MM.1S (cell line): ENCODE data around the gene ADO.

Experiments
- DNase-seq: peaks from one replicate; pipeline ENCODE4 v3.0.0-alpha.2; 2015
- H2AFZ ChIP-seq: fragments of 300-600 bp; sonication (generic); 2 replicates; pipeline ENCODE4 v1.6.0; 2016; ENCODE audit warnings: antibody characterized with exemption, low read length
- H3F3A ChIP-seq: fragments of 300-600 bp; sonication (generic); 2 replicates; pipeline ENCODE4 v1.6.1; 2016; ENCODE audit warnings: mild to moderate bottlenecking, antibody characterized with exemption, low read length, moderate library complexity, mixed read lengths; ENCODE audit not compliant: insufficient read depth
- H3K27ac ChIP-seq: fragments of 300-600 bp; sonication (generic); 2 replicates; pipeline ENCODE4 v1.5.1; 2016; ENCODE audit warnings: mild to moderate bottlenecking, low read length
- H3K27me3 ChIP-seq: fragments of 300-600 bp; sonication (generic); replicated peaks from 2 replicates; pipeline ENCODE4 v1.6.0; 2016; ENCODE audit warnings: low read length; ENCODE audit not compliant: insufficient read depth
- H3K36me3 ChIP-seq: fragments of 300-600 bp; sonication (generic); replicated peaks from 2 replicates; pipeline ENCODE4 v1.6.1; 2016; ENCODE audit warnings: mild to moderate bottlenecking, low read length, mixed read lengths; ENCODE audit not compliant: insufficient read depth
- H3K4me1 ChIP-seq: fragments of 300-600 bp; sonication (generic); 2 replicates; pipeline ENCODE4 v1.6.1; 2016; ENCODE audit warnings: low read length, mixed read lengths
- H3K4me2 ChIP-seq: fragments of 300-600 bp; sonication (generic); 2 replicates; pipeline ENCODE4 v1.6.0; 2016; ENCODE audit warnings: low read depth, low read length
- H3K4me3 ChIP-seq: fragments of 300-600 bp; sonication (generic); 2 replicates; pipeline ENCODE4 v1.5.1; 2016; ENCODE audit warnings: low read length, mixed read lengths
- H3K79me2 ChIP-seq: fragments of 300-600 bp; sonication (generic); 2 replicates; pipeline ENCODE4 v1.6.1; 2016; ENCODE audit warnings: mixed run types, low read length, mixed read lengths
- H3K9ac ChIP-seq: fragments of 300-600 bp; sonication (generic); 2 replicates; pipeline ENCODE4 v1.6.1; 2016; ENCODE audit warnings: low read length, mixed read lengths
- H3K9me2 ChIP-seq: fragments of 300-600 bp; sonication (generic); replicated peaks from 2 replicates; pipeline ENCODE4 v1.6.1; 2016; ENCODE audit warnings: mild to moderate bottlenecking, low read length, mixed read lengths; ENCODE audit not compliant: insufficient read depth
- H3K9me3 ChIP-seq: fragments of 300-600 bp; sonication (generic); replicated peaks from 2 replicates; pipeline ENCODE4 v1.6.1; 2016; ENCODE audit warnings: mild to moderate bottlenecking, low read length, mixed read lengths; ENCODE audit not compliant: insufficient read depth
- H4K20me1 ChIP-seq: fragments of 300-600 bp; sonication (generic); 2 replicates; pipeline ENCODE4 v1.6.1; 2016; ENCODE audit warnings: mild to moderate bottlenecking, low read length, moderate library complexity, mixed read lengths; ENCODE audit not compliant: insufficient read depth
- EZH2 ChIP-seq: fragments of 300-600 bp; sonication (generic); optimal IDR thresholded peaks from 2 replicates; pipeline ENCODE3; 2017; ENCODE audit warnings: low read depth, mild to moderate bottlenecking, antibody characterized with exemption, low read length, mixed read lengths
- EZH2phosphoT487 ChIP-seq: fragments of 300-600 bp; sonication (generic); IDR thresholded peaks from 2 replicates; pipeline ENCODE4 v1.6.1; 2018; ENCODE audit warnings: antibody characterized with exemption, low read length
- TF ChIP-seq, protein P1 (sequence below): fragments of 300-600 bp; sonication (generic); IDR thresholded peaks from 2 replicates; pipeline ENCODE4 v1.5.1; 2016; ENCODE audit warnings: antibody characterized with exemption, low read length, mixed read lengths

Gene ADO

DNA sequence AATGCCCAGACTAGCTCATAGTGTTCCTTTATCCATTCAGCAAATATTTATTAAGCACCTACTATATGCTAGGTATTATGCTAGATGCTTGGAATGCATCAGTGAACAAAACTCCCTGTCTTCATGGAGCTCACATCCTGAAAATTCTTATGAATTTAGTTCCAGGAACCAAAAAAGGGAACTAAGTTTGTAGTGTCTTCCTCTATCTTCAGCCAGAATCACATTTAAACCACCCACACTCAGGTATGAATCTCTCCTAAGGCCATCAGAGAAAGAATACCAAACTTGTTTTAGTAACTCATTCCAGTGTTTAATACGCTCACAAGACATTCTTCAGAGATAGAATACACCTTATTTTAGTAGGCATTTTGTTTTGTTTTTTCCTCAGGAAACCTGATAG is 21.8 kb downstream of the ADO start:
- no peak overlapping the region for H2AFZ ChIP-seq
- no peak overlapping the region for H3K9ac ChIP-seq
- no peaks in the 10 kb centered on the region for H3K9me3 ChIP-seq
- H3K27me3 ChIP-seq = no peaks in the 10 kb centered on the region
- no peak overlapping the region for H3K4me2 ChIP-seq
- TF ChIP-seq EZH2 (no peak), EZH2phosphoT487 (no peak)
- TF ChIP-seq, protein P1, sequence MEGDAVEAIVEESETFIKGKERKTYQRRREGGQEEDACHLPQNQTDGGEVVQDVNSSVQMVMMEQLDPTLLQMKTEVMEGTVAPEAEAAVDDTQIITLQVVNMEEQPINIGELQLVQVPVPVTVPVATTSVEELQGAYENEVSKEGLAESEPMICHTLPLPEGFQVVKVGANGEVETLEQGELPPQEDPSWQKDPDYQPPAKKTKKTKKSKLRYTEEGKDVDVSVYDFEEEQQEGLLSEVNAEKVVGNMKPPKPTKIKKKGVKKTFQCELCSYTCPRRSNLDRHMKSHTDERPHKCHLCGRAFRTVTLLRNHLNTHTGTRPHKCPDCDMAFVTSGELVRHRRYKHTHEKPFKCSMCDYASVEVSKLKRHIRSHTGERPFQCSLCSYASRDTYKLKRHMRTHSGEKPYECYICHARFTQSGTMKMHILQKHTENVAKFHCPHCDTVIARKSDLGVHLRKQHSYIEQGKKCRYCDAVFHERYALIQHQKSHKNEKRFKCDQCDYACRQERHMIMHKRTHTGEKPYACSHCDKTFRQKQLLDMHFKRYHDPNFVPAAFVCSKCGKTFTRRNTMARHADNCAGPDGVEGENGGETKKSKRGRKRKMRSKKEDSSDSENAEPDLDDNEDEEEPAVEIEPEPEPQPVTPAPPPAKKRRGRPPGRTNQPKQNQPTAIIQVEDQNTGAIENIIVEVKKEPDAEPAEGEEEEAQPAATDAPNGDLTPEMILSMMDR = no peak
- no peak overlapping the region for H3K4me3 ChIP-seq
- no peak for DNase-seq
- H3K27ac ChIP-seq = no peak overlapping the region
- H3K79me2 ChIP-seq = no peaks in the 10 kb centered on the region
- H3K4me1 ChIP-seq = no peaks in the 10 kb centered on the region
- no peaks in the 10 kb centered on the region for H3K36me3 ChIP-seq
- no peaks in the 10 kb centered on the region for H3K9me2 ChIP-seq
- H3F3A ChIP-seq = no peaks in the 10 kb centered on the region
- H4K20me1 ChIP-seq = no peaks in the 10 kb centered on the region

DNA sequence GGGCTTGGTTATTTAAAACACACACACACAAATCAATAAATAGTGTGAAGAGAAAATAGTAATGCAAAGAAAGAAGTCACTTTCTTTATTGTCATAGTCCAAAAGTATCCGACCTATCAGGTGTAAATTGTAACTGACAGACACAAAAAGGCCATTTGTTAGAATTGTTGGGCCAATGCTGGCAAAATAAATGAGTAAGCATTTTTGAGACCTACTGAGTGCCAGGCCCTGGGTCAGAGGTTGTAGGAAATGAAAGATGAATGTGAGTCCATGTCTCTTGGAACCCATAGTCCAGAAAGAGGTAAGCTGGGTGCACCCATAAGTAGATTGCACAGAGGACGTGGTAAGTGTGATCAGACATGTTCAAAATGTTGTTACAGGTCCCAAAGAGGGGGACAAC is 25.1 kb downstream of the ADO start:
- Histone ChIP-seq H3K4me1 (no peaks in the 10 kb centered on the region), H2AFZ (no peak overlapping the region), H3K79me2 (no peaks in the 10 kb centered on the region), H3K9me2 (no peaks in the 10 kb centered on the region), H3K4me3 (no peak overlapping the region), H3F3A (no peaks in the 10 kb centered on the region), H3K4me2 (no peak overlapping the region), H3K9me3 (no peaks in the 10 kb centered on the region), H3K36me3 (no peaks in the 10 kb centered on the region), H3K27me3 (no peaks in the 10 kb centered on the region), H4K20me1 (no peaks in the 10 kb centered on the region), H3K27ac (no peak overlapping the region), H3K9ac (no peak overlapping the region)
- TF ChIP-seq EZH2 = no peak
- TF ChIP-seq EZH2phosphoT487 = no peak
- TF ChIP-seq, protein P1 = no peak
- DNase-seq = no peak

DNA sequence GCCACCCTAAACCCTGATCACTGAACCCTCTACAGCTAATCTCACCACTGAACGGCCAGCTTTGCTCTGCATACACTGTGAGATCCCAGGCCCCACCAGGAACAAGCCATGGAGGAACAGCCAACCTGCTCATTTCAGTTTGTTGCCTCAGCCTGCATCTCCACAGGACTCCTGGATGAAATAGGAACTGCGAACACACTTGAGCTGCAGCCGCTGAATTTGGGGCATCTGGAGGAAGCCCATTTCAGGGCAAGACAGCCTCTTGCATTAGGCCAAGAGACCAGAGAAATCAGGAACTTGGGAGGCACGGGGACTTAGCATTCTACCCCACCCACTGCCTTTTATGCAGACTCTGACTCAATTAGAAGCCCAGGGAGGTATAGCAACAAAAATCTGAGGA is 26.2 kb downstream of the ADO start:
- H3K4me2 ChIP-seq = no peak overlapping the region
- no peak overlapping the region for H3K4me3 ChIP-seq
- no peaks in the 10 kb centered on the region for H3K9me2 ChIP-seq
- H4K20me1 ChIP-seq = no peaks in the 10 kb centered on the region
- H3K9me3 ChIP-seq = no peaks in the 10 kb centered on the region
- no peaks in the 10 kb centered on the region for H3K79me2 ChIP-seq
- no peaks in the 10 kb centered on the region for H3K36me3 ChIP-seq
- H3K9ac ChIP-seq = no peak overlapping the region
- no peak overlapping the region for H2AFZ ChIP-seq
- no peak overlapping the region for H3K27ac ChIP-seq
- H3K27me3 ChIP-seq = no peaks in the 10 kb centered on the region
- DNase-seq = no peak
- no peaks in the 10 kb centered on the region for H3K4me1 ChIP-seq
- no peaks in the 10 kb centered on the region for H3F3A ChIP-seq
- no peak for TF ChIP-seq EZH2
- no peak for TF ChIP-seq EZH2phosphoT487
- TF ChIP-seq, protein P1 = no peak

DNA sequence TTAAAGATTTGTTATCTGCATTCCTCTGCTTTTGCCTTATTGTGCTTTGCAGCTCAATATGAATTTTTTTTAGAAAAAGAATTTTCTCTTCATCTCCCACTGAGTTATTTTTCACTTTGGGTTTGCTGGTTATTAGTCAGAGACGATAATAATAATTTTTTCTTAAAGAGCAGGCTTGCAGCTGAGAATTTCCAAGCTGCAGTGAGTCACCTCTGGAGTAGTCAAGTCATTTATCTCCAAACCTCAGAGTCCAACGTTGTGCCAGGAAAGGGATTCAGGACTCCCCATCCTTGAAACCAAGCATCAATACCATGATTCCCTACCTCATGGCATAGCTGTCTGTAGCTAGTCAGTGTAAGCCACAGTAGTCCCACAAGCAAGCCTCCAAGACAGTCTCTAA is 26.8 kb downstream of the ADO start:
- Histone ChIP-seq H3K4me3 (no peak overlapping the region), H3K9me2 (no peaks in the 10 kb centered on the region), H3K79me2 (no peaks in the 10 kb centered on the region), H3K36me3 (no peaks in the 10 kb centered on the region), H2AFZ (no peak overlapping the region), H3K9ac (no peak overlapping the region), H4K20me1 (no peaks in the 10 kb centered on the region), H3K27me3 (no peaks in the 10 kb centered on the region), H3K4me2 (no peak overlapping the region), H3K27ac (no peak overlapping the region), H3F3A (no peaks in the 10 kb centered on the region), H3K4me1 (no peaks in the 10 kb centered on the region), H3K9me3 (no peaks in the 10 kb centered on the region)
- TF ChIP-seq, protein P1 = no peak
- DNase-seq = no peak
